GM15510 (cell line): ENCODE results near the gene CFLAR.
A peak's percentile ranks its signal among the peaks of the same experiment; 100 is the strongest.

Source experiments
- POLR2A ChIP-seq: IDR thresholded peaks from 3 replicates; pipeline ENCODE4 v1.6.1; 2011; ENCODE audit warnings: borderline replicate concordance; ENCODE audit not compliant: insufficient read length; ENCODE audit errors: extremely low read depth

CFLAR gene

GRCh38 chr2:201156640-201157039 lies 40.7 kb downstream of the CFLAR start:
- TF ChIP-seq POLR2A, result no peak

- TF ChIP-seq POLR2A, result no peak
These were observed 41.7 kb downstream of the CFLAR start for GRCh38 chr2:201157694-201158093.

GRCh38 chr2:201158111-201158929 lies 42.4 kb downstream of the CFLAR start:
- TF ChIP-seq POLR2A, result no peak

GRCh38 chr2:201164166-201164565 lies 48.2 kb downstream of the CFLAR start:
- no peak for TF ChIP-seq POLR2A

- no peak for TF ChIP-seq POLR2A
These were observed 51.6 kb downstream of the CFLAR start for GRCh38 chr2:201167546-201167945.

- no peak for TF ChIP-seq POLR2A
These were observed 55.4 kb downstream of the CFLAR start for GRCh38 chr2:201171259-201171814.

GRCh38 chr2:201172279-201172678 lies 56.3 kb downstream of the CFLAR start:
- no peak for TF ChIP-seq POLR2A

- no peak for TF ChIP-seq POLR2A
These were observed 58.7 kb downstream of the CFLAR start for GRCh38 chr2:201174687-201175086.

GRCh38 chr2:201176081-201176481 lies 60.1 kb downstream of the CFLAR start:
- TF ChIP-seq POLR2A, result no peak

GRCh38 chr2:201180010-201180409 lies 64.0 kb downstream of the CFLAR start:
- no peak for TF ChIP-seq POLR2A

GRCh38 chr2:201182650-201183364 lies 66.8 kb downstream of the CFLAR start, which contains the start of gene CASP10:
CASP10 (plus strand) TSS chr2:201183141; CDS start chr2:201185778, 2,637 bp downstream.
- peak; percentile 35 for TF ChIP-seq POLR2A

- no peak for TF ChIP-seq POLR2A
These were observed 67.4 kb downstream of the CFLAR start for GRCh38 chr2:201183365-201183727.

GRCh38 chr2:201185863-201186262 lies 69.9 kb downstream of the CFLAR start:
- TF ChIP-seq POLR2A, result no peak

- no peak for TF ChIP-seq POLR2A
These were observed 71.0 kb downstream of the CFLAR start for GRCh38 chr2:201186982-201187381.

- no peak for TF ChIP-seq POLR2A
These were observed 72.5 kb downstream of the CFLAR start for GRCh38 chr2:201188449-201188848.

GRCh38 chr2:201191132-201191875 lies 75.3 kb downstream of the CFLAR start:
- TF ChIP-seq POLR2A, result no peak

GRCh38 chr2:201194097-201194496 lies 78.1 kb downstream of the CFLAR start:
- TF ChIP-seq POLR2A, result no peak
